NCI-H1694 treated with DMSO at 0.1 percent for 48 hours (cell line): ENCODE measurements around the gene ZNF460.
"Not testable (repeated sequence)": the region's sequence is repeated elsewhere in the genome, so short reads cannot be mapped to it uniquely, and the experiment has no call there.

Experiments used
- DNase-seq: peaks from one replicate; lab custom pipeline; 2025; lab: John Stamatoyannopoulos, UW

The ZNF460 gene

GRCh38 chr19:57280165-57280961 is at the start of gene ZNF460:
Gene ZNF460 (plus strand): TSS chr19:57280485. CDS start chr19:57280807, 322 bp downstream.
- peak; percentile 94 for DNase-seq

GRCh38 chr19:57231686-57232085 is 48.6 kb upstream of the ZNF460 start:
- no peak for DNase-seq

- DNase-seq, result no peak
Observed at GRCh38 chr19:57233207-57233606, 47.1 kb upstream of the ZNF460 start.

GRCh38 chr19:57239982-57240310 is 40.3 kb upstream of the ZNF460 start:
- DNase-seq, result no peak

GRCh38 chr19:57240311-57241090 is 39.8 kb upstream of the ZNF460 start, which contains the start of gene ZNF805:
Gene ZNF805 (plus strand): TSS chr19:57240632. CDS start chr19:57240892, 260 bp downstream.
- peak; percentile 80 for DNase-seq

GRCh38 chr19:57241176-57241575 is 39.1 kb upstream of the ZNF460 start:
- DNase-seq, result no peak

- DNase-seq, result no peak
Observed at GRCh38 chr19:57242821-57243220, 37.5 kb upstream of the ZNF460 start.

- no peak for DNase-seq
Observed at GRCh38 chr19:57244513-57244912, 35.8 kb upstream of the ZNF460 start.

GRCh38 chr19:57245066-57245465 is 35.2 kb upstream of the ZNF460 start:
- no peak for DNase-seq

GRCh38 chr19:57245959-57246358 is 34.3 kb upstream of the ZNF460 start:
- DNase-seq, result no peak

- DNase-seq, result no peak
Observed at GRCh38 chr19:57248646-57249045, 31.6 kb upstream of the ZNF460 start.

- no peak for DNase-seq
Observed at GRCh38 chr19:57249329-57249728, 31.0 kb upstream of the ZNF460 start.

- not testable (repeated sequence) for DNase-seq
Observed at GRCh38 chr19:57253767-57254166, 26.5 kb upstream of the ZNF460 start.

- no peak for DNase-seq
Observed at GRCh38 chr19:57262044-57262443, 18.2 kb upstream of the ZNF460 start.

GRCh38 chr19:57263244-57263741 is 17.0 kb upstream of the ZNF460 start:
- no peak for DNase-seq

GRCh38 chr19:57267291-57267690 is 13.0 kb upstream of the ZNF460 start:
- DNase-seq, result no peak

- DNase-seq, result no peak
Observed at GRCh38 chr19:57269515-57270250, 10.6 kb upstream of the ZNF460 start.

GRCh38 chr19:57271280-57271679 is 9.0 kb upstream of the ZNF460 start:
- DNase-seq, result no peak

GRCh38 chr19:57273014-57273413 is 7.3 kb upstream of the ZNF460 start:
- DNase-seq, result no peak

GRCh38 chr19:57276430-57276829 is 3.9 kb upstream of the ZNF460 start:
- DNase-seq, result no peak

GRCh38 chr19:57278481-57278880 is 1.8 kb upstream of the ZNF460 start:
- DNase-seq, result not testable (repeated sequence)

GRCh38 chr19:57279418-57280164 is 694 bp upstream of the ZNF460 start:
- DNase-seq, result peak; percentile 82
